HL-60/S4 treated with retinoic acid at 250 ng/mL for 4 days and 3 days (cell line): ENCODE measurements around the gene NDUFA7.
"Not testable (repeated sequence)": the region's sequence is repeated elsewhere in the genome, so short reads cannot be mapped to it uniquely, and the experiment has no call there.

ENCODE experiments used
- in situ Hi-C: fragments of 300-500 bp; cut with MboI; formaldehyde crosslinking; loops from 2 replicates; pipeline ENCODE4 v1.7.0; 2022; ENCODE audit warnings: low sequenced_read_pairs

The NDUFA7 gene

GRCh38 chr19:8269724-8270123 lies 51.5 kb downstream of the NDUFA7 start:
- in situ Hi-C loops, result no loop called here

GRCh38 chr19:8265872-8266271 lies 55.3 kb downstream of the NDUFA7 start:
- in situ Hi-C loops, result no loop called here

- in situ Hi-C loops, result not testable (repeated sequence)
Measured at GRCh38 chr19:8264248-8264647, 56.9 kb downstream of the NDUFA7 start.

- in situ Hi-C loops, result no loop called here
Measured at GRCh38 chr19:8262431-8262830, 58.7 kb downstream of the NDUFA7 start.

- in situ Hi-C loops, result no loop called here
Measured at GRCh38 chr19:8261881-8262280, 59.3 kb downstream of the NDUFA7 start.

GRCh38 chr19:8261347-8261746 lies 59.8 kb downstream of the NDUFA7 start:
- in situ Hi-C loops, result no loop called here
